Liver (tissue), 9 donors: ENCODE measurements around the gene ZNF785. TPM values are rescaled to one million over a fixed set of nuclear protein-coding genes. Genes with fewer than 3 reads are reported as not detected.

Experiments
- DNase-seq: peaks from one replicate; pipeline ENCODE4 v3.0.0-alpha.2; 2017; ENCODE audit warnings: low spot score
- H3K27ac ChIP-seq, 2 donors: one replicate each; pipeline ENCODE4 v1.7.0; 2013; ENCODE audit warnings: inconsistent platforms in 2 of 2, low read length in 2 of 2, control low read depth in 1 of 2, low read depth in 1 of 2, mild to moderate bottlenecking in 1 of 2
- H3K27me3 ChIP-seq, 4 donors: one replicate each; pipeline versions ENCODE4 v1.6.1 to v1.7.0; 2013; ENCODE audit warnings: low read length in 3 of 4, inconsistent platforms in 1 of 4, mild to moderate bottlenecking in 1 of 4, moderate library complexity in 1 of 4; ENCODE audit not compliant: control insufficient read depth in 4 of 4, insufficient read depth in 4 of 4
- H3K36me3 ChIP-seq, 4 donors: one replicate each; pipeline versions ENCODE4 v1.6.1 to v1.7.0; 2013; ENCODE audit warnings: low read length in 3 of 4, mild to moderate bottlenecking in 3 of 4, low read depth in 1 of 4, moderate library complexity in 1 of 4; ENCODE audit not compliant: control insufficient read depth in 4 of 4, insufficient read depth in 3 of 4
- H3K4me1 ChIP-seq, 4 donors: one replicate each; pipeline versions ENCODE4 v1.6.1 to v1.7.0; 2013; ENCODE audit warnings: low read length in 3 of 4, mild to moderate bottlenecking in 3 of 4, moderate library complexity in 1 of 4; ENCODE audit not compliant: control insufficient read depth in 4 of 4, insufficient read depth in 4 of 4
- H3K4me3 ChIP-seq, 3 donors: one replicate each; pipeline versions ENCODE4 v1.6.1 to v1.7.0; 2013; ENCODE audit warnings: low read length in 3 of 3, control low read depth in 1 of 3, low read depth in 1 of 3, mild to moderate bottlenecking in 1 of 3
- H3K9ac ChIP-seq, 2 donors: one replicate each; pipeline ENCODE4 v1.7.0; 2013; ENCODE audit warnings: low read length in 2 of 2, mild to moderate bottlenecking in 2 of 2, moderate library complexity in 2 of 2, control low read depth in 1 of 2, low read depth in 1 of 2
- H3K9me3 ChIP-seq, 4 donors: one replicate each; pipeline versions ENCODE4 v1.6.1 to v1.7.0; 2013; ENCODE audit warnings: low read length in 3 of 4; ENCODE audit not compliant: control insufficient read depth in 4 of 4
- EGR1 ChIP-seq, 2 donors: IDR thresholded peaks; 2 replicates each; pipeline ENCODE4 v1.6.1; 2016 to 2018; ENCODE audit warnings: antibody characterized with exemption in 2 of 2, low read depth in 2 of 2
- FOXA1 ChIP-seq: IDR thresholded peaks from 2 replicates; pipeline ENCODE4 v1.6.1; 2016; ENCODE audit warnings: antibody characterized with exemption
- HNF4A ChIP-seq, 2 donors: conservative IDR thresholded peaks; 2 replicates each; pipeline ENCODE4 v1.6.1; 2016; ENCODE audit warnings: antibody characterized with exemption in 2 of 2, mild to moderate bottlenecking in 2 of 2
- JUND ChIP-seq, 2 donors: IDR thresholded peaks; 2 replicates each; pipeline ENCODE4 v1.6.1; 2016; ENCODE audit warnings: antibody characterized with exemption in 2 of 2
- MAX ChIP-seq: IDR thresholded peaks from 2 replicates; pipeline ENCODE4 v1.6.1; 2016; ENCODE audit warnings: antibody characterized with exemption
- RAD21 ChIP-seq, 2 donors: IDR thresholded peaks; 2 replicates each; pipeline ENCODE4 v1.6.1; 2016; ENCODE audit warnings: antibody characterized with exemption in 2 of 2, mild to moderate bottlenecking in 2 of 2
- REST ChIP-seq: IDR thresholded peaks from 2 replicates; pipeline ENCODE4 v1.6.1; 2016; ENCODE audit warnings: antibody characterized with exemption, mild to moderate bottlenecking
- RXRA ChIP-seq, 2 donors: IDR thresholded peaks; 2 replicates each; pipeline ENCODE4 v1.6.1; 2017 to 2018; ENCODE audit warnings: antibody characterized with exemption in 2 of 2, mild to moderate bottlenecking in 1 of 2
- SP1 ChIP-seq: IDR thresholded peaks from 2 replicates; pipeline ENCODE4 v1.6.1; 2018; ENCODE audit warnings: antibody characterized with exemption, mild to moderate bottlenecking
- TAF1 ChIP-seq: conservative IDR thresholded peaks from 2 replicates; pipeline ENCODE4 v1.6.1; 2016; ENCODE audit warnings: antibody characterized with exemption, mild to moderate bottlenecking
- WGBS: extraction: QIAGEN DNeasy Blood & Tissue Kit; methylation state at CpG from one replicate; pipeline ENCODE4 v1.1.7; 2013; 5-methylcytosine and 5-hydroxymethylcytosine counted together
- polyA plus RNA-seq, 2 donors: library from polyadenylated mRNA; stranded (reverse) in 1 of 2; unstranded in 1 of 2; fragments of 200-250 nt in 1 of 2; fragments of >200 nt in 1 of 2; fragmentation: Nextera tagmentation in 1 of 2; extraction: Ambion mirVana in 1 of 2; gene quantifications; one replicate each; pipeline versions ENCODE4 v1.2.1 to v1.2.3, GENCODE V29; 2013 to 2015
- total RNA-seq, 2 donors: library from RNA; depleted of rRNA; stranded (reverse); fragments of >200 nt; gene quantifications; one replicate each; pipeline ENCODE4 v1.2.3, GENCODE V29; 2014
- TF ChIP-seq, protein P1 (sequence below): fragments of 150-350 bp; IDR thresholded peaks from 2 replicates; pipeline ENCODE4 v1.5.1; 2017; ENCODE audit warnings: improper control_type of control experiment, low read depth, low read length; ENCODE audit not compliant: missing input control
- donor health status: healthy.
- donor health status: healthy.
- donor health status: healthy.
- donor health status: healthy.
- donor health status: healthy.

Gene ZNF785
- total and polyA plus RNA-seq, 4 donors = 1.8 to 5.9 (median 3.3) TPM

- no peaks in the 10 kb centered on the region for H3K9me3 ChIP-seq
- H3K27me3 ChIP-seq = no peaks in the 10 kb centered on the region
- H3K4me3 ChIP-seq = peak overlapping the region; percentile 80 to 91 (median 81)
- DNase-seq = no peak
- peak overlapping the region; percentile 96 to 97 for H3K27ac ChIP-seq
- peaks cover 0 to 8% (median 2%) of the 10 kb centered on the region in 4 donors for H3K36me3 ChIP-seq
- peaks cover 14 to 38% (median 25%) of the 10 kb centered on the region in 4 donors for H3K4me1 ChIP-seq
- H3K9ac ChIP-seq = peak overlapping the region; percentile 92 to 97
- WGBS = 14% methylated on average over 40 of the region's 40 CpGs
- TF ChIP-seq, protein P1, sequence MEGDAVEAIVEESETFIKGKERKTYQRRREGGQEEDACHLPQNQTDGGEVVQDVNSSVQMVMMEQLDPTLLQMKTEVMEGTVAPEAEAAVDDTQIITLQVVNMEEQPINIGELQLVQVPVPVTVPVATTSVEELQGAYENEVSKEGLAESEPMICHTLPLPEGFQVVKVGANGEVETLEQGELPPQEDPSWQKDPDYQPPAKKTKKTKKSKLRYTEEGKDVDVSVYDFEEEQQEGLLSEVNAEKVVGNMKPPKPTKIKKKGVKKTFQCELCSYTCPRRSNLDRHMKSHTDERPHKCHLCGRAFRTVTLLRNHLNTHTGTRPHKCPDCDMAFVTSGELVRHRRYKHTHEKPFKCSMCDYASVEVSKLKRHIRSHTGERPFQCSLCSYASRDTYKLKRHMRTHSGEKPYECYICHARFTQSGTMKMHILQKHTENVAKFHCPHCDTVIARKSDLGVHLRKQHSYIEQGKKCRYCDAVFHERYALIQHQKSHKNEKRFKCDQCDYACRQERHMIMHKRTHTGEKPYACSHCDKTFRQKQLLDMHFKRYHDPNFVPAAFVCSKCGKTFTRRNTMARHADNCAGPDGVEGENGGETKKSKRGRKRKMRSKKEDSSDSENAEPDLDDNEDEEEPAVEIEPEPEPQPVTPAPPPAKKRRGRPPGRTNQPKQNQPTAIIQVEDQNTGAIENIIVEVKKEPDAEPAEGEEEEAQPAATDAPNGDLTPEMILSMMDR = peak; percentile 3
- no peak for TF ChIP-seq MAX
These were observed 23.8 kb upstream of the ZNF785 start for GRCh38 chr16:30609002-30609925.

- H3K27ac ChIP-seq = no peak overlapping the region
- H3K4me1 ChIP-seq = peaks cover 18 to 52% (median 39%) of the 10 kb centered on the region in 4 donors
- TF ChIP-seq RAD21 (IDR thresholded peaks at IDR 0.05) (no peak), MAX (no peak), TAF1 (no peak), RXRA (IDR thresholded peaks at IDR 0.05) (no peak), EGR1 (IDR thresholded peaks at IDR 0.05; ENCODE audit: low read depth in 2 of 2) (no peak), REST (no peak), JUND (IDR thresholded peaks at IDR 0.05) (no peak), HNF4A (conservative IDR thresholded peaks at IDR 0.05) (no peak), FOXA1 (no peak), SP1 (no peak)
- DNase-seq = no peak
- peaks cover 2 to 8% (median 3%) of the 10 kb centered on the region in 4 donors for H3K36me3 ChIP-seq
- no peak overlapping the region for H3K4me3 ChIP-seq
- H3K27me3 ChIP-seq = no peaks in the 10 kb centered on the region
- H3K9me3 ChIP-seq = no peaks in the 10 kb centered on the region
- H3K9ac ChIP-seq = no peak overlapping the region
- 98% methylated on average over 3 of the region's 3 CpGs for WGBS
These were observed 20.5 kb upstream of the ZNF785 start for GRCh38 chr16:30606004-30606403.
